ENCODE data around the gene FOXC1. TPM values are rescaled to one million over a fixed set of nuclear protein-coding genes. Genes with fewer than 3 reads are reported as not detected.

FOXC1 gene
- total and polyA plus RNA-seq, 10 of the 15 experiments (the other 5 are each of a cell fraction or from before 2014, with no cell fraction given): 0.13 to 1.5 (median 0.48) TPM; not detected in 2

GRCh38 chr6:1639430-1639829 is 29.7 kb downstream of the FOXC1 start:
- FAIRE-seq: no peak
- H3K27me3 ChIP-seq (replicated peaks in 1 of 2; ENCODE audit: control insufficient read depth in 2 of 2, insufficient read depth in 2 of 2, low read length in 1 of 2): no peaks in the 10 kb centered on the region
- no peaks in the 10 kb centered on the region for H4K20me1 ChIP-seq (ENCODE audit: control insufficient read depth, insufficient read depth)
- no peaks in the 10 kb centered on the region for H3K36me3 ChIP-seq (ENCODE audit: control insufficient read depth in 2 of 2, insufficient read depth in 2 of 2, low read length in 1 of 2)
- H3K9ac ChIP-seq (ENCODE audit: control insufficient read depth, insufficient read depth, low read length): no peak overlapping the region
- POLR2A ChIA-PET: no interaction called here
- H3K4me1 ChIP-seq (ENCODE audit: control insufficient read depth, insufficient read depth, low read length): no peaks in the 10 kb centered on the region; the same call in 1 of the 2 replicates
- SMC1A ChIA-PET (ENCODE audit: uncharacterized antibody, unreplicated experiment): interaction anchor here (1.2 kb wide), 1 partner anchor 82 kb away, joined by 3 read pairs; no protein-coding TSS in a partner anchor
- H3K79me2 ChIP-seq (ENCODE audit: control insufficient read depth, insufficient read depth, low read length): no peaks in the 10 kb centered on the region
- BruUV-seq (replicated peaks): no TSS peak
- 75% methylated on average over 9 of the region's 9 CpGs for WGBS (ENCODE audit: insufficient coverage, insufficient replicate concordance, low lambda C conversion rate, missing lambda C conversion rate)
- CTCF ChIA-PET: interaction anchor here (1.0 kb wide), 1 partner anchor 49 kb away, joined by 3 read pairs; no protein-coding TSS in a partner anchor
- no peak for DNase-seq (ENCODE audit: low read depth, low spot score)
- no peak overlapping the region for H3K4me2 ChIP-seq (ENCODE audit: control insufficient read depth, insufficient read depth)
- H2AFZ ChIP-seq (ENCODE audit: control insufficient read depth, low read depth, low read length): no peak overlapping the region
- H3K27ac ChIP-seq (ENCODE audit: control insufficient read depth, insufficient read depth): no peak overlapping the region
- no peaks in the 10 kb centered on the region for H3K9me3 ChIP-seq (replicated peaks; ENCODE audit: control insufficient read depth, insufficient read depth, low read length)
- intact Hi-C loops (cut with micrococcal nuclease; ENCODE audit: unreplicated experiment) (no loop called here), in situ Hi-C loops (cut with MboI) (no loop called here)
- no peak for TF ChIP-seq NKRF (conservative IDR thresholded peaks at IDR 0.05)
- no peak for TF ChIP-seq MEF2A (IDR thresholded peaks at IDR 0.05; ENCODE audit: insufficient read depth, low read depth, low read length)
- no peak for TF ChIP-seq SKIL (IDR thresholded peaks at IDR 0.05; ENCODE audit: low read depth, poor library complexity, severe bottlenecking)
- TF ChIP-seq TCF7 (IDR thresholded peaks at IDR 0.05; ENCODE audit: borderline replicate concordance): no peak
- TF ChIP-seq SUPT20H (IDR thresholded peaks at IDR 0.05; ENCODE audit: borderline replicate concordance, control insufficient read depth, low read depth, low read length): no peak
- no peak for ATAC-seq
- no peak overlapping the region for H3K4me3 ChIP-seq
- RAD21 ChIA-PET (ENCODE audit: unreplicated experiment): no interaction called here

Measured in GM12878 (cell line).